Pulmonary artery endothelial cell (primary cell): ENCODE results near the gene USH1C. TPM values are rescaled to one million over a fixed set of nuclear protein-coding genes. Genes with fewer than 3 reads are reported as not detected.

Source experiments
- DNase-seq: peaks from one replicate; pipeline ENCODE4 v3.0.0-alpha.2; 2011; ENCODE audit warnings: low read depth, low spot score
- total RNA-seq: library from RNA; depleted of rRNA; stranded (reverse); fragments of >200 nt; gene quantifications from 2 replicates; pipeline ENCODE4 v1.2.3, GENCODE V29; 2014

The USH1C gene
- not detected in 2 replicates for total RNA-seq

GRCh38 chr11:17544181-17544622 lies at the start of gene USH1C:
TSS of gene USH1C (minus strand) at chr11:17544416. CDS start at chr11:17544307, 109 bp downstream.
- no peak for DNase-seq

GRCh38 chr11:17593466-17594245 lies 49.4 kb upstream of the USH1C start:
- no peak for DNase-seq

- no peak for DNase-seq
These were observed 47.1 kb upstream of the USH1C start for GRCh38 chr11:17591293-17591692.

- DNase-seq: no peak
These were observed 46.2 kb upstream of the USH1C start for GRCh38 chr11:17590463-17590862.

- no peak for DNase-seq
These were observed 44.5 kb upstream of the USH1C start for GRCh38 chr11:17588721-17589120.

- no peak for DNase-seq
These were observed 44.0 kb upstream of the USH1C start for GRCh38 chr11:17588166-17588565.

- DNase-seq: no peak
These were observed 41.9 kb upstream of the USH1C start for GRCh38 chr11:17585911-17586695.

GRCh38 chr11:17581732-17582053 lies 37.5 kb upstream of the USH1C start:
- DNase-seq: no peak

GRCh38 chr11:17581036-17581731 lies 37.0 kb upstream of the USH1C start:
- DNase-seq: no peak

GRCh38 chr11:17580271-17580670 lies 36.1 kb upstream of the USH1C start:
- DNase-seq: no peak

- DNase-seq: no peak
These were observed 35.2 kb upstream of the USH1C start for GRCh38 chr11:17579451-17579850.

- DNase-seq: no peak
These were observed 34.7 kb upstream of the USH1C start for GRCh38 chr11:17578958-17579357.

GRCh38 chr11:17578296-17578695 lies 34.1 kb upstream of the USH1C start:
- no peak for DNase-seq

- DNase-seq: no peak
These were observed 31.5 kb upstream of the USH1C start for GRCh38 chr11:17575431-17576425.

- no peak for DNase-seq
These were observed 30.2 kb upstream of the USH1C start for GRCh38 chr11:17574141-17575091.

GRCh38 chr11:17573526-17573925 lies 29.3 kb upstream of the USH1C start:
- no peak for DNase-seq

GRCh38 chr11:17572791-17573460 lies 28.7 kb upstream of the USH1C start:
- DNase-seq: no peak

GRCh38 chr11:17572359-17572690 lies 28.1 kb upstream of the USH1C start:
- DNase-seq: no peak
